BJ (cell line): ENCODE data around the gene NT5C. TPM values are rescaled to one million over a fixed set of nuclear protein-coding genes. Genes with fewer than 3 reads are reported as not detected.
"Not testable (repeated sequence)": the region's sequence is repeated elsewhere in the genome, so short reads cannot be mapped to it uniquely, and the experiment has no call there.

Experiments used
- CTCF ChIA-PET: fragments of 350-600 bp; formaldehyde crosslinking; extraction: SDS; loops from one replicate; lab custom pipeline; 2021; ENCODE audit warnings: antibody characterized with exemption, inconsistent platforms; lab: Yijun Ruan, JAX
- POLR2A ChIA-PET: fragments of 300-600 bp; sonication (Branson Sonifier 250); formaldehyde crosslinking; extraction: SDS; loops from one replicate; lab custom pipeline; 2021; ENCODE audit warnings: antibody characterized with exemption; lab: Charles Lee
- DNase-seq: peaks from one replicate; pipeline ENCODE4 v3.0.0-alpha.2; 2011; ENCODE audit warnings: low read depth
- H3K27me3 ChIP-seq: 2 replicates; pipeline ENCODE4 v1.6.0; 2011; ENCODE audit warnings: low read length; ENCODE audit not compliant: control insufficient read depth, insufficient read depth
- H3K36me3 ChIP-seq: 2 replicates; pipeline ENCODE4 v1.5.1; 2011; ENCODE audit warnings: low read length; ENCODE audit not compliant: control insufficient read depth, insufficient read depth
- H3K4me3 ChIP-seq: 2 replicates; pipeline ENCODE4 v1.5.1; 2011; ENCODE audit warnings: low read depth, mild to moderate bottlenecking, control low read depth, low read length
- CTCF ChIP-seq: IDR thresholded peaks from 2 replicates; pipeline ENCODE4 v1.5.1; 2011; ENCODE audit warnings: low read depth, mild to moderate bottlenecking, control low read depth, inconsistent platforms, low read length, moderate library complexity; ENCODE audit not compliant: insufficient read depth
- polyA plus RNA-seq: library from polyadenylated mRNA; depleted of rRNA; stranded (reverse); fragments of >200 nt; gene quantifications from 2 replicates; pipeline ENCODE4 v1.2.3, GENCODE V29; 2011

Gene NT5C
- polyA plus RNA-seq, 1 experiment, result 61.8 TPM

- Histone ChIP-seq H3K27me3 (no peaks in the 10 kb centered on the region), H3K4me3 (no peak overlapping the region), H3K36me3 (peaks cover 2% of the 10 kb centered on the region; the same call in 1 of the 2 replicates)
- CTCF ChIA-PET, result interaction anchor here (1.4 to 2.1 kb wide), 2 partner anchors 8 to 22 kb away, joined by 4 to 6 read pairs; no protein-coding TSS in a partner anchor
- DNase-seq, result no peak
- POLR2A ChIA-PET, result no interaction called here
- 0 out of 2 replicates have a peak, but pooled peaks have one; percentile 5 for TF ChIP-seq CTCF
Measured at GRCh38 chr17:75135946-75136345, 4.4 kb upstream of the NT5C start.

DNA sequence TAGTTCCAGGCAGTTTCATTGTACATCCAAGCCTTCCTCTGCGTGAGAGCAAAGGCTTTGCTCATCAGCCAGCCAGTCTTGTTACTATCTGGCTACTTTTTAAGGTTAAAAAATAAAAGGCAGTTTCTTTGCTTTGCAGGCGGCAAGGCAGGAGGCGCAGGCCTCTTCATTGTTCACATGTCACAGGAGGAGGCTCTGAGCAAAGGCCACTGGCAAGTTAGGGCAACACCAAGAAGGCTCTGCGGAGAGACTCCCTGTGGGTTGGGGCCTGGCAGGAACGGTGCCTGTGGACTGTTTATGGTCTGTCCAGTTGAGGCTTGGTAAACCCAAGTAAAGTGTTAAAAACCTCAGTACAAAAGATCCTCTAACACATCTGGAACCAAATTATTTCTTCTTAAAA is 3.9 kb upstream of the NT5C start:
- TF ChIP-seq CTCF, result no peak

GRCh38 chr17:75133607-75134347 is 2.2 kb upstream of the NT5C start:
- H3K4me3 ChIP-seq, DNase-seq, H3K27me3 ChIP-seq, POLR2A ChIA-PET: not testable (repeated sequence)
- CTCF ChIA-PET, result interaction anchor here (1.0 to 1.5 kb wide), 2 partner anchors 14 to 74 kb away, joined by 3 to 6 read pairs; no protein-coding TSS in a partner anchor
- H3K36me3 ChIP-seq, result peaks cover 14% of the 10 kb centered on the region

More for the DNA sequence above, 3.9 kb upstream of the NT5C start:
- Histone ChIP-seq H3K36me3 (peaks cover 2% of the 10 kb centered on the region; the same call in 1 of the 2 replicates), H3K27me3 (no peaks in the 10 kb centered on the region), H3K4me3 (no peak overlapping the region)
- DNase-seq, result no peak
- ChIA-PET POLR2A (no interaction called here), CTCF (interaction anchor here (1.4 to 2.1 kb wide), 2 partner anchors 9 to 21 kb away, joined by 4 to 6 read pairs; no protein-coding TSS in a partner anchor)

DNA sequence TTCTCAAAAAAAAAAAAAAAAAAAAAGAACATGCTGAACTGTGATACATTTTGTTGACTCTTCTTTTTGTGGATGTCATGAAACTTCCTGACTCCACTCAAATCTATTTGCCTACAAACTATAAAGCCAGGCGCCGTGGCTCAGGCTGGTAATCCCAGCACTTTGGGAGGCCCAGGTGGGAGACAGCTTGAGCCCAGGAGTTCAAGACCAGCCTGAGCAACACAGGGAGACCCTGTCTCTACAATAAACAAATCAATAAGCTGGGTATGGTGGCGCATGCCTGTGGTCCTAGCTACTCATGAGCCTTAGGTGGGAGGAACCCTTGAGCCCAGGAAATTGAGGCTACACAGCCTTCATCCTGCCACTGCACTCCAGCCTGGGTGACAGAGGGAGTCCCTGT is 1.5 kb upstream of the NT5C start:
- POLR2A ChIA-PET, result no interaction called here
- no peak for DNase-seq
- Histone ChIP-seq H3K27me3 (no peaks in the 10 kb centered on the region), H3K36me3 (peaks cover 17% of the 10 kb centered on the region), H3K4me3 (no peak overlapping the region)
- no peak for TF ChIP-seq CTCF
- CTCF ChIA-PET, result interaction anchor here (1.5 to 4.4 kb wide), 3 partner anchors 15 to 22 kb away, joined by 6 to 78 read pairs (median 15); partner anchors contain the start of gene ARMC7

DNA sequence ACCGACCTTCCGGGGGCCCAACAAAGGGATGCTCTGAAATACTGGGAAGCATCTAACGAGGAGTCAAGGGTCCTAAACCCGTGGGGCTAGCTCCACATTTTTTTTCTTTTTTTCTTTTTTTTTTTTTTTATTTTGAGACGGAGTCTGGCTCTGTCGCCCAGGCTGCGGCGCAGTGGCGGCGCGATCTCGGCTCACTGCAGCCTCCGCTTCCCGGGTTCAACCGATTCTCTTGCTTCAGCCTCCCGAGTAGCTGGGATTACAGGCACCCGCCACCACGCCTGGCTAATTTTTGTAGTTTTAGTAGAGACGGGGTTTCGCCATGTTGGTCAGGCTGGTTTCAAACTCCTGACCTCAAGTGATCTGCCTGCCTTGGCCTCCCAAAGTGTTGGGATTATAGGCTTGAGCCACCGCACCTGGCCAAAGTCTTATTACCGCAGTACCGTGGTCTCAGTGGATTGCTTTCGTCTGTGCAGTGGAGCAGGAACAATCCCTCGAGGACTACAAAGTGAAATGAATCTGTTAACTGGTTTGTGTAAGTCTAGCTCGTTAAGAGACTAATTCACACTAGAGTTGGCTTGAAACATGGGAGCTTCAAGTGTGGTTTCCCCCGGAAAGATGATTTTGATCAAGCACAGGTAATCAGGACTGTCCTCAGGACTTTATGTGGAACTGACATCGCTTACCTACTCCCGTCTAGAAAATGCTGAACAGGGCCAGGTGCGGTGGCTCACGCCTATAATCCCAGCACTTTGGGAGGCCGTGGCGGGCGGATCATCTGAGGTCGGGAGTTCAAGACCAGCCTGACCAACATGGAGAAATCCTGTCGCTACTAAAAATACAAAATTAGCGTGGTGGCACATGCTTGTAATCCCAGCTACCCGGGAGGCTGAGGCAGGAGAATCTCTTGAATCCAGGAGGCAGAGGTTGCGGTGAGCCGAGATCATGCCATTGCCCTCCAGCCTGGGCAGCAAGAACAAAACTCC is 767 bp upstream of the NT5C start:
- POLR2A ChIA-PET, DNase-seq, H3K27me3 ChIP-seq: not testable (repeated sequence)
- H3K4me3 ChIP-seq, result peak overlapping the region; percentile 66
- peaks cover 17% of the 10 kb centered on the region for H3K36me3 ChIP-seq
- CTCF ChIA-PET, result interaction anchor here (0.6 to 4.7 kb wide), 21 partner anchors 8 to 1785 kb away, joined by 3 to 78 read pairs (median 5); partner anchors contain the start of genes ARMC7 and HID1
